NT2/D1 (cell line): ENCODE results near the gene SUSD5.

Source experiments
- SUZ12 ChIP-seq: IDR thresholded peaks from 2 replicates; pipeline ENCODE4 v1.6.1; 2011; ENCODE audit not compliant: insufficient read length, insufficient read depth; ENCODE audit errors: extremely low read depth
- YY1 ChIP-seq: IDR thresholded peaks from 2 replicates; pipeline ENCODE4 v1.6.1; 2011; ENCODE audit not compliant: insufficient read length, insufficient read depth
- ZNF274 ChIP-seq: IDR thresholded peaks from 2 replicates; pipeline ENCODE4 v1.6.1; 2011; ENCODE audit warnings: mild to moderate bottlenecking, low read depth, low read length

DNA sequence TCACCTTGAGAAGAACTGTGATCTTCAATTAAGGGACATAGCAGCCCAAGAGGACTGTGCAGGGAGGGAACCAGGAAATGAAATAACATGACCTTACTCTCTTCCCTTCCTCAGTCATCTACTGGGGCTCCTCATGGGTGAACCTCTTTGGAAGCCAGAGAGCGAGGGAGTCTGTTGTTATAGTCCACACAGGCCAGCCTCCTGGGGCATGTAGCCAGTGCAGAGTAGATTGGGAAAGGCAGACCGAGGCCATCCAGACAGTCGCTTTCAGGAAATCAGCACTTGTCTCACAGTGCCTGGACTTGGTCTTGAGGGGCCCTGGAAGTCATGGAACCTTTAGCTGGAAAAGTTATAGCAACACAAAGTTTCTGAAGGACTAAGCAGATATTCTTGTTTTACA, 98.7 kb downstream of the SUSD5 start:
- TF ChIP-seq ZNF274 (no peak), SUZ12 (no peak), YY1 (no peak)
